HG03457 (cell line): Measurements from ENCODE around the gene VANGL2.

Source experiments
- ATAC-seq: cut with Tn5 transposase; IDR thresholded peaks from one replicate; pipeline ENCODE4 v1.9.1; 2021; ENCODE audit warnings: moderate number of reproducible peaks; ENCODE audit not compliant: unreplicated experiment

Gene VANGL2

DNA sequence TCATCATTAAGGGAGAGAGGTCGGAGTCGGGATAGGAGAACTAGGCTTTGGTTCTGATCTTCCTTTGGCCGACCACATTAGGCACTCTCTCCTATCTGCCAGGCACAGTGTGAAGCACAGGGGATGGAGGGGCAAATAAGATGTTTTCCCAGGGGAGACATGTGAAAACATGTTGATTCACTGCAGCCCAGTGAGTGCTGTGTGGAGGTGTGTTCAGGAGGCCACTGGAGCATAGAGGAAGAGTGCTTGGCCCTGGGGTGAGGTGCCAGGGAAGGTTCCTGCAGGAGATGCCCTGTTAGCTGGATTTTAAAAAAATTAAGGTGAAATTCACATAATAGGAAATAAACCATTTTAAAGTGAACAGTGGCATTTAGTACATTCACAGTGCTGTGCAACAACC is 3.7 kb downstream of the VANGL2 start:
- no peak for ATAC-seq

GRCh38 chr1:160405331-160405877 is 5.0 kb downstream of the VANGL2 start:
- no peak for ATAC-seq

DNA sequence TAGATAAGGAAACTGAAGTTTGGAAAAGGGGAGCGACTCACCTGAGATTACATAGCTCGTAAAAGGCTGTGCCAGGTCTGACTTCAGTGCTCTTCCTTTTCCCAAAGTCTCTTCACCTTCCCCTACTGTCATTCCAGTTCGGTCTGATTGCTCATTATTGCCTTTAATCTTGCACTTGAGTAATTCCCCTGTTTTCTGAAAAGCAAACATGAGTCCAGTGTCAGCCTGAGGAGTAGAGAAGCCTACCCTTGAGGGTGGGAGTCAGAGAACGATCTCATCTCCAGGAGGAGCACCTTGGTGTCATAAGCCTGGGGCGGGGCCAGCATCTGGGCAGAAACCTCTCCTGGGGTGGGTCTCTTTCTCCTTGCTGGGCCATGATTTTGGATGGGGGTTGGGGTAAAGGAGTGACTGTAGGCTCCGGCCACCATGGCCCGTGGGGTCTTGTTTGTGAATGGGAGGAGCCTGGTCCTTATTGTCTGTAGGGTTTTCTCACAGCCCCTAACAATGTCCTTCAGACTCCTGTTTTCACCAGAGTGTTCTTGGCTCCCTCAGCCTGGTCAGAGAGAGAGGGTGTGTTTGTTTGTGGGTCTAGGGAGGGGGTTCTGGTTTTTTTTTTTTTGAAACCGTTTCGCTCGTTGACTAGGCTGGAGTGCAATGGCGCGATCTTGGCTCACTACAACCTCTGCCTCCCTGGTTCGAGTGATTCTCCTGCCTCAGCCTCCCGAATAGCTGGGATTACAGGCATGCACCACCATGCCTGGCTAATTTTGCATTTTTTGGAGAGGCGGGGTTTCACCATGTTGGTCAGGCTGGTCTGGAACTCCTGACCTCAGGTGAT is 6.0 kb downstream of the VANGL2 start:
- ATAC-seq = no peak

- ATAC-seq = no peak
These were observed 7.8 kb downstream of the VANGL2 start for GRCh38 chr1:160407839-160408801.

GRCh38 chr1:160408864-160409263 is 8.5 kb downstream of the VANGL2 start:
- ATAC-seq = no peak

DNA sequence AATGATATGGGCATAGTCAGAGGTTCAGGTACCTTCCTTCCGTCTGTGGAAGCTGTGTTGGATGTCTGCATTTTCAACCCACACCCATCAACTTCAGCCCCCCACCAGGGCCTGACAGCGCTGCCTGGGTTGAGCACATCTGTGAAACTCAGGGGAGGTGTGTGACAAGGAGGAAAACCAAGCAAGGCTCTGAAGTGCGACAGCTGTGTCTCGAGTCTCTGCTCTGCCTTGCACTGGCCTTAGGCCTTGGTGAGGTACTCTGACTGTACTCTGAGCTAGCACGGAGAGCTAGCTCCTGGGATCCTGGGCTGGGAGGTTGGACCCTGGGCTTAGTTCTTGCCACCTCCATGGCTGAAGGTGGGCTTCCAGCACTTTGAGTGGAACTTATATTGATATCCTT is 9.1 kb downstream of the VANGL2 start:
- no peak for ATAC-seq

- ATAC-seq = no peak
These were observed 10.1 kb downstream of the VANGL2 start for GRCh38 chr1:160410406-160411005.

GRCh38 chr1:160411271-160412027 is 11.1 kb downstream of the VANGL2 start:
- no peak for ATAC-seq

GRCh38 chr1:160412028-160412362 is 11.6 kb downstream of the VANGL2 start:
- no peak for ATAC-seq

GRCh38 chr1:160413716-160414115 is 13.4 kb downstream of the VANGL2 start:
- ATAC-seq = no peak

- ATAC-seq = no peak
These were observed 14.5 kb downstream of the VANGL2 start for GRCh38 chr1:160414881-160415280.

GRCh38 chr1:160415696-160416290 is 15.4 kb downstream of the VANGL2 start:
- ATAC-seq = no peak

GRCh38 chr1:160416369-160416768 is 16.0 kb downstream of the VANGL2 start:
- ATAC-seq = no peak

DNA sequence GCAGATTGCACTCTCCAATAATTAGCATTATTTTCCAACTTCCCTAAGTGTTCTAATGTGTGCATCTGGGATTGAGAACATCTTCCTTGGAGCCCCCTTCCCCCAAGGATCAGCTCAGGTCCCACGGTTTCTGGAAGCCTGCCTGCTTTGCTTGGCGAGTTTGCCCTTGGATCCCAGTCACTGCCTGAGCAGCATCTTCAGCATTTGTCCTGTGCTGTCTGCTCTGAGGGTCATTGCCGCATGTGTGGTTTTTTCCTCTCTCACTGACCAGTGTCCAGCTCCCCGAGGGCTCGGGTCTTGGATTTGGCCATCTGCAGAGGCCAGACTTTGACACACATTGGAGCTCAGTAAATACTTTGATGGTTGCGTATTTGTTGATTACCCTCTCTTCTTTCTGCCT is 18.1 kb downstream of the VANGL2 start:
- ATAC-seq = no peak

- no peak for ATAC-seq
These were observed 18.9 kb downstream of the VANGL2 start for GRCh38 chr1:160419150-160419837.

DNA sequence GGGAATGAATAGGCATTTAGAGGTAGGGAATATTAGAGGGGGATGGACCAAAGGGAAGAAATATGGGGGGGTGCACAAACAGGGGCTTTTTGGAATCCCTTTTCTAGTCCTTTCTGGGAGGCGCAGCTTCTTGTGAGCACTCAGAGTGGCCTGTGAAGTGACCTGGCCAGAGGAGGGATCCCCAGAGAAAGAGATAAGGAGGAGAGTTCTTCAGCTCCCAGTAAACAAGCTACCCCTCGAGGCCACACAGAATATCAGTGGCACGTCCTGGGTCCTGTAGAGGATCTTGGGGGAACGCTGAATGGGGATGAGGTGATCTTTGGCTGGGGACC is 19.4 kb downstream of the VANGL2 start:
- no peak for ATAC-seq

DNA sequence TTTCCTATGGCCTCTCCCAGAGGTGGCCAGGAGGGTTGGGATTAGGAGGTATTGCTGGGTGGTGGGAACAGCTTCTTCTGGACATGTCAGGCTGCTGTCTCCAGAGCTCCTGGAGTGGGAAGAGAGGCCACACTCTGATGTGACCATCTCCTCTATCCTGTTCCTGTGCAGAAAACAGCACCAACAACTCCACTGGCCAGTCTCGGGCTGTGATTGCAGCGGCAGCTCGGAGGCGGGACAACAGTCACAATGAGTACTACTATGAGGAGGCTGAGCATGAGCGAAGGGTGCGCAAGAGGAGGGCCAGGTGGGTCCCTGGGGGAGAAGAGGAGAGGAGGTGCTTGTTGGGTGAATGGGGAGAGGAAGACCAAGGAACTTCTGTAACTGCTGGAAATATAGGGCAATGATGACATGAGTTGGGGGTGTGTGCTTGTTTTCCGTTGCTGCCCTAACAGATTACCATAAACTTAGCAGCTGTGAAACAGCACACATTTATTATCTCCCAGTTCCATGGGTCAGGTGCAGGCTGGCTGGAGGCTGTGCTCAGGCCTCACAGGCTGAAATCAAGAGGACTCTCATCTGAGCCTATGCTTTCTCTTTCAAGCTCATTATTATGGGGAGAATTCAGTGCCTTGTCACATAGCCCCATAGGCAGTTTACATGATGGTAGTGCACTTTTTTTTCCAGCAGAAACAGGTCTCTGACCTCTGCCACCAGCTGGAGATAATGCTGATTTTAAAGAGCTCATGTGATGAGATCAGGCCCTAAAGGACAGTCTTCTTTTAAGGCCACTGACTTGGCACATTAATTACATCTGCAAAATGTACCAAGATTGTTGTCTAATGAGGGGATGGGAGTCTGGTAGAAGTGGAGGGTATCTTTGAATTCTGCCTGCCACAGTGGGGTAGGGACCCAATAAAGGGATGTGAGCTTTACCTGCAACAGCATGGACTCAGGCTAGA is 20.8 kb downstream of the VANGL2 start:
- ATAC-seq = no peak

DNA sequence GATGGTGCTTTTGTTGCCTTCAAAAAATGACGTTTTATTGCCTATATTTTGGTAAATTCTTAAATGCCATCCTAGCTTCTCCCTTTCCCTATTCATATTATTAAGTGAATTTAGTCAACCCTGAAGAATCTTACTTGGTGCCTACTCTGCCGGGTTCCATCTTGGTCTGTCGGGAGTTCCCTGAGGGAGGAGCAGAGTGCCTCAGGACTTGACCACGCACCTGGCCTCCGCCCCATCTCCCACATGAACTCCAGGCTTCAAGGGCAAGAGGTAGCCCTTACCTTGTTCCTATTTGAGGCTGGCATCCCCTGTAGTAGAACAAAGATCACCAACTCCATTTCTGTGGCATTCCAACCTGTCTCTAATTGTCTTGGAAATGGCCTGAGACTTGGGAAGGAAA is 21.5 kb downstream of the VANGL2 start:
- no peak for ATAC-seq

GRCh38 chr1:160423966-160424365 is 23.6 kb downstream of the VANGL2 start:
- ATAC-seq = no peak
